GM12874 (cell line): ENCODE data around the gene CHST15.

Experiments
- CTCF ChIP-seq: IDR thresholded peaks from 2 replicates; pipeline ENCODE4 v1.5.1; 2011; ENCODE audit warnings: low read depth, mild to moderate bottlenecking, control low read depth, low read length, moderate library complexity; ENCODE audit not compliant: insufficient read depth

CHST15 gene

GRCh38 chr10:124096494-124096893 lies 3.1 kb upstream of the CHST15 start:
- no peak for TF ChIP-seq CTCF

DNA sequence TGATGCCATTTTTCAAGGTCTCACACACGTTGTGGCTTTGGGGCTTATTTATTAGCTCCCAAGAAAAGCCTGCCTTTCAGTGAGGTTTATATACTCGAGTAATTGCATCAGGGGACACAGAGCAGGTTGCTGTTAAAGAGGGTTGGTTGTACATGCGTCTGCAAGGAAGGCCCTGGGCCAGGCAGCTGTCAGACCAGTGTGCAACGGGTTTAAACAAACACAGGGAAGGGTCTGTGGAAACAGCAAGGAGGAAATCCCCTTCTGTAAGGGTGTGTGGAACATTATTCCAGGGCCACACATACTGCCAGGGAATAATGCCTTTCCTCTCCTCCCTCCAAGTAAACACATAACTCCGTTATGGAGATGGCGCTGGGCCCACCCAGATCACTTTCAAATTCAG lies 1.7 kb upstream of the CHST15 start:
- no peak for TF ChIP-seq CTCF

DNA sequence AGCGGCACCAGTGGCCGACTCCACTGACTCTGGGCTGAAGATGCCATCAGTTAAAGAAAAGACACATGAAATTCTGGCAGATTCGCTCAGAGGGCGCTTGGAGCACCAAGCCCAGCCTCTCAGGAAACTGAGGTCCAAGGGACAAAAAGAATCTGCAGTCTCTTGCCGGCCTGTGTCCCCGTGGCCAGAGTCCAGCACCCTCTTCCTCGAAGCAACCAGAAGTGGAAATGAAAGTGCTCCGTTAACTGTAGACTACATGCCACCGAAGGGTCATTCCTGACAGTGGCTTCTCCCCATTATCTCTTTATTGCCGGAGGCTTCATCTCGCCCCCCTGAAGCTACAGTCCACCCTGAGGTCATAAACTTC lies 1.0 kb upstream of the CHST15 start:
- no peak for TF ChIP-seq CTCF

DNA sequence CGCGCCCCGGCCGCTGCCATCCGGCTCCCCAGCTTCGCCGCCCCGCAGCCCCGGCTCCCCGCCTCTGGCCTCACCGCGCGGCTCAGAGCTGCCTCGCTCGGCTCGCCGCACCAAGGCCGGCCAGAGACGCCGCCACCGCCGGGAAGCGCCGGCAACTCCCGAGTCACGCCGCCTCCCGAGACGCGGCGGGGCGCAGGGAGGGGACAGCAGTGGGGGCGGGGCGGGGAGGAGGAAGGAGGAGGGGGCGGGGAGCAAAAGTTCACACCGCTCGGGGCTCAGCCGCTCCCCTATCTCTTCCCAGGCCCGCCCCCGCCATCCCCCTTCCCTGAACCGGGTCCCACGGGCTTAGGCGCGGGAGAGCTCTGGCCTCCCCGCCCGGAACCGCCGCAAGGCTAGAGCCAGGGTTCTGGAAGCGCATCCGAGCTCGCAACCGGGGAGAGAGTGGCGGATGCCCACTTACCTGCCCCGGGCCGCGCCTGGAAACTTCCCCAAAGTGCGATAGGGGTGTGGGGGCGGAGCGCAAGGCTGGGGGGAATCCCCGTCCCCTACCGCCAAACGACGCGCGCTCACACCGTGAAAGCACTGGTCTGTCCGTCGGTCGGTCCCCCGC lies 1.0 kb downstream of the CHST15 start:
- no peak for TF ChIP-seq CTCF

DNA sequence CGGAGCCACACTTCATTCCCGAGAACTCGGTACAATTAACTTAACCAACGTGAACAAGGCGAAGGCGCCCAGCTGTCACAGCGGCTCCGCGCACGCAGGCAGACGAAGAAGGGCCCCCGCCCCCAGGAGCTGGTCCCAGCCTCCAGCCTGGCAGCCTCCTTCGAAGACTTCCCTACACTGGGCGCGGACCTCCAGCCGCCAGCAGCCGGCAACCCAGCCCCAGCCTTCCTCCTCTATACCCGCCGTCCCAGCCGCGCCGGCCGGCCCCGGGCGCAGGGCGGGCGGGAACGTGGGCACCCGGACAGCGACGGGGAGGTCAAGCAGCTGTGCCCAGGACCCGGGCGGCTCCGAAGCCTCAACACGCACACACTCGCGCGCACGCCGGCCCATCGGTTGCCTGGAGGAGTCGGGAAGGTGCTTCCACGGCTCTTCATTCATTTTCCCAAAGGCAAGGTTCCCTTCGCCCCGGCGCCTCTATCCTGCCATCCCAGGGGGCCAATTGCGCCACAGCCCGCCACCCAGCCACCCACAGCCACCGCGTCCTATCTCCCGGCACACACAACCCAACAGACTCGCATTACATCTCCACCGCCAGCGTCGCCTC lies 1.6 kb downstream of the CHST15 start:
- TF ChIP-seq CTCF: no peak

DNA sequence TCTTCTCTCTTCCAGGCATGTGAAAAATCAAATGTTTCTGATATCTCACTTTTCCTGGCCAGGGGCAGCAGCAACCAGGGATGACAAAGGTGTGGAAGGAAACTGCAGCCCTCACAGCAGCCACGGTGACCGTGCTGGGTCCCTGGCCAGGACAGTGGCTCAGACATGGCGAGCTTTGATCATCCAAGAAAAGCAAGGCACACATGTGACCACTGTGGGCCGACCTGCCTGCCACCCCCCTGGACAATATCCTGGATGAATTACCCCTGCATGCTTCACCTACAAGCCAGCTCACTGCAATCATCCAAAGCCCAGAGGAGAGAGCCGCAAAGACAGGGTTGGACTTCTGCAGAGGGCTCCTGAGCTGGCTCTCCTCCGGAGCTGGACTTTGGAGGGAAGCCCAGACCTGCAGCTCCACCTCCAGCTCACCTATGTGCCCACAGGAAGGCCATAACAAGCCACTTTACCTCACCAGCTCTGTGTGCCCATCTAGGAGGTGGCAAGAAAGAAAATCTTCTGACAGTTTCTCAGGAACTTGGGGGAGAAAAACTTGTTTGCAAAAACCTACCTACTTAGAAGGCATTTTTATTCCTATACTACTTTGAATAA lies 2.7 kb downstream of the CHST15 start:
- TF ChIP-seq CTCF: no peak

DNA sequence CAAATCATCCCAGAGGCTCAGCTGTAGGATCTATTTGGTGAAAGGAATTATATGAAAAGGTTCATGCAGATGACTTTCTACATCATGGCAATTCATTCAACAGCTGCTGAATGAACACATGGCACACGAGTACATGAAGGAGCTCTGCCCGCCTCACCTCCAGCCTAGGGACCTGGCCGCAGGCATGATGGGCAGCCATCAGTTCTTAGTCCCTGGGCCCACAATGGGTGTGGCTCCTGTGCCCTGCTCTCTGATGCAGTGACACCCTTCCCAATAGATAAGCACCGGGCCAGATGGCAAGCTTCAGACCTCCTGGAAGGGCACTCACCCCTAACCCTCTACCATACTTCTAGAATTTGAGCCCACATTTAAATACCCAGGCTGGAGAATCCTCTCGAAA lies 3.5 kb downstream of the CHST15 start:
- no peak for TF ChIP-seq CTCF
